OCI-LY7 (cell line): ENCODE data around the gene CD300LF. TPM values are rescaled to one million over a fixed set of nuclear protein-coding genes. Genes with fewer than 3 reads are reported as not detected.
A peak's percentile ranks its signal among the peaks of the same experiment; 100 is the strongest.

Source experiments
- BruUV-seq: library from RNA; stranded (reverse); fragments of 400-500 nt; replicated peaks from 2 replicates; lab custom pipeline; 2021; lab: Mats Ljungman, UMichigan
- CTCF ChIA-PET: fragments of 300-600 bp; sonication (Branson Sonifier 250); formaldehyde crosslinking; loops from one replicate; lab custom pipeline; 2022; ENCODE audit warnings: antibody characterized with exemption; ENCODE audit not compliant: unreplicated experiment; lab: Charles Lee
- POLR2A ChIA-PET: fragments of 300-600 bp; sonication (Branson Sonifier 250); formaldehyde crosslinking; loops from one replicate; lab custom pipeline; 2022; ENCODE audit warnings: antibody characterized with exemption; lab: Charles Lee
- DNase-seq: peaks from one replicate; pipeline ENCODE4 v3.0.0-alpha.2; 2015; ENCODE audit warnings: low spot score
- H2AFZ ChIP-seq: fragments of 200-600 bp; sonication (generic), shearing (Covaris generic); 2 replicates; pipeline ENCODE4 v1.6.1; 2014; ENCODE audit warnings: mild to moderate bottlenecking, antibody characterized with exemption, low read length, moderate library complexity
- H3K27ac ChIP-seq: fragments of 200-600 bp; sonication (generic); 2 replicates; pipeline ENCODE4 v1.5.1; 2014; ENCODE audit warnings: mixed run types, low read depth, mild to moderate bottlenecking, moderate library complexity, low read length, inconsistent platforms; ENCODE audit not compliant: poor library complexity, severe bottlenecking
- H3K36me3 ChIP-seq: fragments of 200-600 bp; sonication (generic); 2 replicates; pipeline ENCODE4 v1.6.1; 2014; ENCODE audit warnings: mild to moderate bottlenecking, antibody characterized with exemption, low read length, moderate library complexity, mixed read lengths; ENCODE audit not compliant: insufficient read depth
- H3K4me1 ChIP-seq: fragments of 200-600 bp; sonication (generic); 2 replicates; pipeline ENCODE4 v1.5.1; 2014; ENCODE audit warnings: mild to moderate bottlenecking, low read length; ENCODE audit not compliant: insufficient read depth, poor library complexity, severe bottlenecking
- H3K4me2 ChIP-seq: fragments of 200-600 bp; sonication (generic); 2 replicates; pipeline ENCODE4 v1.6.1; 2014; ENCODE audit warnings: mild to moderate bottlenecking, low read length
- H3K4me3 ChIP-seq: fragments of 200-600 bp; sonication (generic); 2 replicates; pipeline ENCODE4 v1.5.1; 2014; ENCODE audit warnings: mild to moderate bottlenecking, low read depth, low read length; ENCODE audit not compliant: poor library complexity, severe bottlenecking
- H3K79me2 ChIP-seq: fragments of 200-600 bp; sonication (generic); 2 replicates; pipeline ENCODE4 v1.6.1; 2016; ENCODE audit warnings: low read depth, mild to moderate bottlenecking, low read length, moderate library complexity, mixed read lengths; ENCODE audit not compliant: insufficient read depth
- H3K9me2 ChIP-seq: fragments of 200-600 bp; sonication (generic); 2 replicates; pipeline ENCODE4 v1.6.1; 2016; ENCODE audit warnings: mild to moderate bottlenecking, low read length, mixed read lengths; ENCODE audit not compliant: insufficient read depth
- H3K9me3 ChIP-seq: fragments of 200-600 bp; sonication (generic); 2 replicates; pipeline ENCODE4 v1.6.1; 2014; ENCODE audit warnings: mild to moderate bottlenecking, mixed run types, low read length, mixed read lengths
- H4K20me1 ChIP-seq: fragments of 200-600 bp; sonication (generic); 2 replicates; pipeline ENCODE4 v1.6.1; 2014; ENCODE audit warnings: mild to moderate bottlenecking, antibody characterized with exemption, low read length, moderate library complexity, mixed read lengths; ENCODE audit not compliant: insufficient read depth
- EZH2phosphoT487 ChIP-seq: fragments of 200-600 bp; sonication (generic); IDR thresholded peaks from 2 replicates; pipeline ENCODE4 v1.6.1; 2018; ENCODE audit warnings: low read depth, borderline replicate concordance, mild to moderate bottlenecking, mixed run types, antibody characterized with exemption, low read length, moderate library complexity, mixed read lengths
- intact Hi-C: fragments of 100-400 bp; cut with micrococcal nuclease; formaldehyde crosslinking; loops from one replicate; pipeline ENCODE4 v1.10.0; 2022; ENCODE audit not compliant: unreplicated experiment
- total RNA-seq, 2 experiments: library from RNA; depleted of rRNA in 1 of 2; stranded (reverse); fragments of >200 nt in 1 of 2; shearing (Covaris generic) in 1 of 2; gene quantifications; 2 replicates each; pipeline ENCODE4 v1.2.3, GENCODE V29; 2014 to 2022
- TF ChIP-seq, protein P1 (sequence below): fragments of 200-600 bp; sonication (generic); conservative IDR thresholded peaks from 2 replicates; pipeline ENCODE4 v1.5.1; 2014; ENCODE audit warnings: mild to moderate bottlenecking, antibody characterized with exemption, low read length, moderate library complexity, mixed read lengths

CD300LF gene
- total RNA-seq, 2 experiments from 2014 or later: not detected

- H3K36me3 ChIP-seq: no peaks in the 10 kb centered on the region
- H3K9me2 ChIP-seq: no peaks in the 10 kb centered on the region
- CTCF ChIA-PET: interaction anchor here (0.6 to 4.1 kb wide), 4 partner anchors 29 to 81 kb away, joined by 3 to 82 read pairs (median 4); no protein-coding TSS in a partner anchor
- POLR2A ChIA-PET: interaction anchor here (0.6 to 1.8 kb wide), 7 partner anchors 10 to 201 kb away, joined by 3 to 5 read pairs (median 5); no protein-coding TSS in a partner anchor
- intact Hi-C loops: loop anchor here (5.0 kb wide), 1 partner anchor 302 kb away; no protein-coding TSS in a partner anchor
- peaks cover 62% of the 10 kb centered on the region for H3K4me1 ChIP-seq
- no peak for DNase-seq
- BruUV-seq: no TSS peak
- no peak overlapping the region for H3K27ac ChIP-seq
- H3K4me2 ChIP-seq: no peak overlapping the region
- no peaks in the 10 kb centered on the region for H3K9me3 ChIP-seq
- H3K79me2 ChIP-seq: no peaks in the 10 kb centered on the region
- no peaks in the 10 kb centered on the region for H4K20me1 ChIP-seq
- H3K4me3 ChIP-seq: no peak overlapping the region
- H2AFZ ChIP-seq: no peak overlapping the region
- TF ChIP-seq EZH2phosphoT487: no peak
- TF ChIP-seq, protein P1, sequence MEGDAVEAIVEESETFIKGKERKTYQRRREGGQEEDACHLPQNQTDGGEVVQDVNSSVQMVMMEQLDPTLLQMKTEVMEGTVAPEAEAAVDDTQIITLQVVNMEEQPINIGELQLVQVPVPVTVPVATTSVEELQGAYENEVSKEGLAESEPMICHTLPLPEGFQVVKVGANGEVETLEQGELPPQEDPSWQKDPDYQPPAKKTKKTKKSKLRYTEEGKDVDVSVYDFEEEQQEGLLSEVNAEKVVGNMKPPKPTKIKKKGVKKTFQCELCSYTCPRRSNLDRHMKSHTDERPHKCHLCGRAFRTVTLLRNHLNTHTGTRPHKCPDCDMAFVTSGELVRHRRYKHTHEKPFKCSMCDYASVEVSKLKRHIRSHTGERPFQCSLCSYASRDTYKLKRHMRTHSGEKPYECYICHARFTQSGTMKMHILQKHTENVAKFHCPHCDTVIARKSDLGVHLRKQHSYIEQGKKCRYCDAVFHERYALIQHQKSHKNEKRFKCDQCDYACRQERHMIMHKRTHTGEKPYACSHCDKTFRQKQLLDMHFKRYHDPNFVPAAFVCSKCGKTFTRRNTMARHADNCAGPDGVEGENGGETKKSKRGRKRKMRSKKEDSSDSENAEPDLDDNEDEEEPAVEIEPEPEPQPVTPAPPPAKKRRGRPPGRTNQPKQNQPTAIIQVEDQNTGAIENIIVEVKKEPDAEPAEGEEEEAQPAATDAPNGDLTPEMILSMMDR: no peak
Observed at GRCh38 chr17:74739227-74739831, 26.6 kb upstream of the CD300LF start.

DNA sequence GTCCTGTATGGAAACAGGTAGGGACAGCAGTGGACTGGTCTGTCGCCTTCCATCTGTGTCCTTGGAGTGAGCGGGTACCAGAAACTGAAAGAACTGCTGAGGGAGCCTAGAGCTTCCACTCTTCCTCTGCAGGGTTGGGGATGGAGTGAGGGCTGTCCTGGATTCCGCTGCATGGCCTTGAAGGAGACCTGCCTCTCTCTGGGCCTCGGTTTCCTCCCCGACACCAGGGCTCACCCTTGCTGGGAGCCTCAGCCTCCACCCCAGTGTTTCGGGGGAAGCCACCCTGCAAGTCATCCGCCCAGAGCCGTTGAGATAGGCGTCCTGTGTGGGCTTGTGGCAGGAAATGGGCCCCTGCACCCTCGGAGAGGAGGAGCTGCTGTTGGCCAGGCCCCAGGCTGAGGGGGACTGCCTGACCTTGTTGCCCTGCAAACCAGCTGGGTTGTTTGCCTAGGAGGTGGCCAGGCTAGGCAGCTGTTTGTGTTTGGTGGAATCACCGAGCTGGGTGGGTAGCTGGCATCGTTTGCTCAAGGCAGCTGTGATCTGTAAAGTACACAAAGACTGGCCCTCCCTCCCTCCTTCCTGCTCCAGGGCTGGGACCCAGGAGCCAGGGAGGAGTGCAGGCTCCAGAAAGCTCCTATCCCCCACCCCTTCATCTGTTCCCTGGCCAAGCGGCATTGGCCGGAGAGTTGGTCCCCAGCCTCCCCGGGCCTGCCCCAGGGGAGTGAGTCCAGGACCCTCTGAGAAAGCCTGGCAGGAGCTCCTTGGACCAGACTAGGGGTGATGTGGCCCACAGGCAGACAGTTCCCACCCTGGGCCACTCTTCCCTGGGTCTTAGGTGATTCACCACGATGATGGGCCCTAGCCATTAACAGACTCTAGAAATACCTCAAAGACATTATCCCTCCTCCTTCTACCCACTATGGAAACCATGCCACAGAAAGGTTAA is 25.6 kb upstream of the CD300LF start:
- Histone ChIP-seq H3K4me1 (peaks cover 58% of the 10 kb centered on the region), H2AFZ (peak overlapping the region; percentile 86), H3K9me2 (no peaks in the 10 kb centered on the region), H4K20me1 (no peaks in the 10 kb centered on the region), H3K4me3 (peak overlapping the region; percentile 65), H3K27ac (peak overlapping the region; percentile 54), H3K36me3 (no peaks in the 10 kb centered on the region), H3K9me3 (no peaks in the 10 kb centered on the region), H3K79me2 (no peaks in the 10 kb centered on the region), H3K4me2 (peak overlapping the region; percentile 82)
- CTCF ChIA-PET: interaction anchor here (0.5 to 4.1 kb wide), 15 partner anchors 9 to 135 kb away, joined by 3 to 82 read pairs (median 4); partner anchors contain the start of gene FDXR
- TF ChIP-seq, protein P1: no peak
- no peak for TF ChIP-seq EZH2phosphoT487
- no TSS peak for BruUV-seq
- peak; percentile 88 for DNase-seq
- POLR2A ChIA-PET: interaction anchor here (0.7 to 2.9 kb wide), 16 partner anchors 8 to 237 kb away, joined by 3 to 14 read pairs (median 4); partner anchors contain the start of gene FDXR
- intact Hi-C loops: loop anchor here (5.0 kb wide), 1 partner anchor 301 kb away; no protein-coding TSS in a partner anchor
